ENCODE data around the gene NRIP2. TPM values are rescaled to one million over a fixed set of nuclear protein-coding genes. Genes with fewer than 3 reads are reported as not detected.

The NRIP2 gene, protein sequence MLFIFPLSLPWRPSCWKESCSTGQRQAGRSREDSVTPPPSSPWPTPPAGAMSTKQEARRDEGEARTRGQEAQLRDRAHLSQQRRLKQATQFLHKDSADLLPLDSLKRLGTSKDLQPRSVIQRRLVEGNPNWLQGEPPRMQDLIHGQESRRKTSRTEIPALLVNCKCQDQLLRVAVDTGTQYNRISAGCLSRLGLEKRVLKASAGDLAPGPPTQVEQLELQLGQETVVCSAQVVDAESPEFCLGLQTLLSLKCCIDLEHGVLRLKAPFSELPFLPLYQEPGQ
- total RNA-seq = 1.0 TPM in 1 of 2 replicates, not detected in the other

DNA sequence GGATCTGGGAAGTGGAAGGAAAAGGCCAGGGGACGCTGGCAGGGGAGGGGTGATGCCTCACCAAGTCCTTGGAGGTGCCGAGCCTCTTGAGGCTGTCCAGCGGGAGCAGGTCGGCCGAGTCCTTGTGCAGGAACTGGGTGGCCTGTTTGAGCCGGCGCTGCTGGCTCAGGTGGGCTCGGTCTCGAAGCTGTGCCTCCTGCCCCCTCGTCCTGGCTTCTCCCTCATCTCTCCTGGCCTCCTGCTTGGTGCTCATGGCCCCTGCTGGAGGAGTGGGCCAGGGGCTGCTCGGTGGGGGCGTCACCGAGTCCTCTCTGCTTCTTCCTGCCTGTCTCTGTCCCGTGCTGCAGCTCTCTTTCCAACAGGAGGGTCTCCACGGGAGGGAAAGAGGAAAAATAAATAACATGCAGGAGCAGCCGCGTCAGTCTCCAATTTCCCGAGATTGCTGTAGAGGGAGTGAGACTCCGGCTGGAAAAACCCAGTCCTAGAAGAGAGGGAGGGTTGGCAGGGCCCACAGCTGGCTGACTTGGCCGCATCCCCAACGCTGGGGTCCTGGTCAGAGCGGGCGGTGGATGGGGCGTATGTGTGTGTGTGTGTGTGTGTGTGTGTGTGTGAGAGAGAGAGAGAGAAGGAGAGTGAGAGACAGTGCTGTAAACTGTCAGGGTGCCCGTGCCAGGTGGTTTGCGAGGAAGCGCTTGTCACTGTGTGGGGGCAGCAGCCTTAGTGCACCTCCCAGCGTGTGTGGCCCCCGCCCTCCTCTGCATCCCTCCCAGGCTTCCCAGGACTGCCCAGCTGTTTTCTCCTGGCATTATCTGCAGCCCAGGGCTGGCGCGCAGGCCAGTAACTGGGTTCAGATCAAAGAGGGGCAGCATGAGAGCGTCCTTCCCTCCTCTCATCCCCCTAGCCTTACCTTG is at the start of gene NRIP2:
TSS of gene NRIP2 (minus strand) at position 455 of the 911 bp plus-strand sequence. CDS start at position 403, 52 bp downstream.

DNA sequence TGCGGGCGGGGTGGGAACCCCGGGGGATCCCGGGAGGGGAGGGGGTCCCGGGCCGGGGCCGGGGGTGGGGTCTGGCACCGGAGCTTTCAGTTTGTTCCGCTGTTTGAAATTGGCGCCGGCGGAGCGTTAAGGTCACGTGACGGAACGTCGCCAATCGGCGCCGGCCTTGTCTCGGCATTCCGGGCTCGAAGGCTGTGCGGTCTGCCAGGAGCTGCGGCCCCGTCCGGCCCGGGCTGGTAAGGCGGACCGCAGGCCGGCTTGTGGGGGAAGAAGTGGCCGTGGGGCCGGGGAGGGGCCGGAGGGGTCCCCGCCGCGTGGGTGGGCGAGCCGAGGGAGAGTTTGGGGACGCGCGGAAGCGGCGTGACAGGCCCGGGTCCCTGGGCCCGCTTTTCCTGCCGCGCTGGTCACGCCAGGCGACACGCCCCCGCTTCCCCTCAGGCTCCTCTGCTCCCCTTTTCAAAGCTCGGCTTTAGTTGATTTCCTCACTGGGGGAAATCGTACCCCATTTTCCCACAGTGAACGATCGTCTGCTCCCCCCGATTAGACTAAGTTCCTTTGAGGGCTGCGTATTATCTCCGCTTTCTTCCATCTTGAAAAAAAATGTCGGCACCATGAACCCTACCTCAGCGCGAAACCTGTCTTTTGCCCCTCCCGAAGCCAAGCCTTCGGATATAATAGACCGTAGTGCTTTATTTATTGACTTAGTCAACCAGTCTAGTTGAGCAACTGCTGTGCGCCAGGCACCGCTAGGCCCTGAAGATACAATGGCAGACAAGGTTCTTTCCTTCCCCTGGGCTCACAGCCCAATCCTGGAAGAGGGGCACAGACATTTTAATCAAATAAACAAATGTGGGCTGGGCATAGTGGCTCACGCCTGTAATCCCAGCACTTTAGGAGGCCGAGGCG is 42.5 kb upstream of the NRIP2 start, which contains the start of the genes FOXM1 and RHNO1:
TSS of gene FOXM1 (minus strand) at position 128 of the 906 bp plus-strand sequence. CDS start 2,696 bp downstream, outside the sequence.
TSS of gene RHNO1 (plus strand) at position 177 of the 906 bp plus-strand sequence. CDS start 8,144 bp downstream, outside the sequence.

DNA sequence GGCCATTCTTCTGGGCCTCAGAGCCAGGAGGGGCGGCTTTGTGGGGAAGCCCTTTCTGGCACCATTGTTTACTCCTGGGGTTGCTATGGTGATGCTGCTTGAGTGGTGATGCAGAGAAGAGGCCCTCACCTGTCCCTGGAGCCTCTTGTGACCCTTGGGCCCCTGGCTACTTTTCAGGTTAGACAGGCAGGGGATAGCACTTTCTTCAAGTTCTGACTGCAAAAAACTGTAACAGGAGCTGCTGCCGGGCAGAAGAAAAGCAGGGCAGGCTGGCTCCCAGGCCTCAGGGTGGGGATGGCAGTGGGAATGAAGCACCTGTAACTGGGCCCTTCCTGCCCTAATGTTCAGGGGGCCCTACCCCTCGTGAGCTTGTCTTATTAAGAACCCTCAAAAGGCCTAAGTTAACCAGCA is 22.2 kb upstream of the NRIP2 start, which contains the start of gene TEX52:
TSS of gene TEX52 (minus strand) at position 19 of the 411 bp plus-strand sequence. CDS start at position 6, 13 bp downstream.

DNA sequence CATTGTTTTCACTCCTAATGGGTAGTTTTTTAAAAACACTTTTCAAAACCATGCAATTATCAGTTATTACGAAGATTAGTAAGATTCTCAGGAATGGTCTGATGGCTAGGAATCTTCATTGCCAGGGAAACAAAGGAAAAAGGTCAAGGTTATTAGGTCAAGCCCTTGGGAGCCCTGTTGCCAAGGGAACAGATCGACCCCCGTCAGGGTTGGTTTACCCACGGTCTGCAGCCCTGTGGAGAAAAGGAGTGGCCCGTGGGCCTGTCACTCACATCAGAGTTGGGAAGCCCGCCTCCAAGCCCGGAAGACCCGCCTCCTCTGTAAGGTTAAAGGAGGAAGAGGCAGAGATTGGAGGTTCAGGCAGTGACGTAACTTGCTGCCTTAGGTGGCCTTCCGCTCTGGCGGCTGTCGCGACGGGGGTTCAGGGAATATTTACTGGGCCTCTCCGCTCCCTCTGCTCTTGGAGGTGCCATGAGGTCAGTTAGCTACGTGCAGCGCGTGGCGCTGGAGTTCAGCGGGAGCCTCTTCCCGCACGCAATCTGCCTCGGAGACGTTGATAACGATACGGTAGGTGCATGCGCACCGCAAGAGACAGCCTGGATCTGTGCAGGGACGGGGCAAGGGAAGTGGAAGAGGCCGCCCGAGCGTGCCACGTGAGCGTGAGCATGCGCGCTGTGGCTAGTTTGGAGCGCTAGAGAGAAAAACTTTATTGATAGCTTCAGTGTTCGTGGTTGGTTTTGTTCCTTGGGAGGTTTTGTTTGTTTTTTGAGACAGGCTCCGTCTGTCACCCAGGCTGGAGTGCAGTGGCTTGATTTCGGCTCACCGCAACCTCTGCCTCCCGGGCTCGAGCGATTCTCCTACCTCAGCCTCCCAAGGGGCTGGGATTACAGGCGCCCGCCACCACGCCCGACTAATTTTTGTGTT is 22.3 kb downstream of the NRIP2 start, which contains the start of gene ITFG2:
TSS of gene ITFG2 (plus strand) at position 379 of the 924 bp plus-strand sequence. CDS start at position 472, 93 bp downstream.

DNA sequence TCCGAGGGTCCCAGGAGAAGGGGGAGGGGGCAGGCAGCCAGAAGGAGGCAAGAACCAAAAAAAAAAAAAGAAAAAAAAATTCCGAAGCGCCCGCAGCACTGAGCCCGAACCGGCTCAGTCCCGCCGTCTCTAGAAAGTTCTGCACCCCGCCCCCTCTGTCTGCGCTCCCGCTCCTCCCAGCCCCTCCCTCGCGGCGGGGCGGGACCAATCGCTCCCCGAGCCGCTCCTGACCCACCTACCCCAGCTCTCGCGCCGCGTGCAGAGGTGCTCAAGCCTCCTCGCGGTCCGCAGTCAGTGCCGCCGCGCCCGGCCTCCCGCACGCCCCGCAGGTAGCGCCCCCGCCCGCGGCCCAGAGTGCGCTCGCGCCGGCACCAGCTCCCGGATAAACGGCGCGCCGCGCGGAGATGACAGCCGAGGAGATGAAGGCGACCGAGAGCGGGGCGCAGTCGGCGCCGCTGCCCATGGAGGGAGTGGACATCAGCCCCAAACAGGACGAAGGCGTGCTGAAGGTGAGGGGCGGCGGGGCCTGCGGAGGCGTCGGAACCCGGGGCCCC is 40.0 kb downstream of the NRIP2 start, which contains the start of gene FKBP4:
TSS of gene FKBP4 (plus strand) at position 235 of the 554 bp plus-strand sequence. CDS start at position 405, 170 bp downstream.

Other genes starting within 250 kb of the NRIP2 start
- 28.3 and 37.0 TPM in 2 replicates for gene FKBP4, start 40.1 kb downstream of the NRIP2 start, total RNA-seq
- gene ITFG2, start 22.4 kb downstream of the NRIP2 start, total RNA-seq = 15.2 and 17.3 TPM in 2 replicates
- not detected in 2 replicates for gene TEX52, start 22.0 kb upstream of the NRIP2 start, total RNA-seq
- gene FOXM1, start 42.1 kb upstream of the NRIP2 start, total RNA-seq = 13.1 and 39.3 TPM in 2 replicates
- gene RHNO1, start 42.2 kb upstream of the NRIP2 start, total RNA-seq = 13.6 and 38.8 TPM in 2 replicates
- gene TULP3, start 55.9 kb upstream of the NRIP2 start, total RNA-seq = 26.7 and 28.1 TPM in 2 replicates
- gene TEAD4, start 124.4 kb upstream of the NRIP2 start, total RNA-seq = 16.2 and 36.0 TPM in 2 replicates
- gene TSPAN9, start 242.3 kb upstream of the NRIP2 start, total RNA-seq = 27.4 and 57.2 TPM in 2 replicates

Data from epithelial cell of alveolus of lung (primary cell).